ENCODE results near the gene NOTCH4. TPM values are rescaled to one million over a fixed set of nuclear protein-coding genes. Genes with fewer than 3 reads are reported as not detected.

The NOTCH4 gene
- total RNA-seq, 1 experiment from 2014 or later, result 5.7 TPM

- Mint-ChIP-seq H3K27me3 (ENCODE audit: unreplicated experiment) (no peaks in the 10 kb centered on the region), H3K4me3 (ENCODE audit: low read depth, unreplicated experiment) (peak overlapping the region; percentile 80), H3K27ac (ENCODE audit: unreplicated experiment) (peak overlapping the region; percentile 54), H3K4me1 (ENCODE audit: low read depth, unreplicated experiment) (peaks cover 43% of the 10 kb centered on the region), H3K36me3 (ENCODE audit: insufficient read depth, unreplicated experiment) (peaks cover 72% of the 10 kb centered on the region), H3K9me3 (ENCODE audit: low read depth, unreplicated experiment) (no peaks in the 10 kb centered on the region)
- no TSS peak for BruUV-seq (replicated peaks)
- intact Hi-C loops (cut with micrococcal nuclease; ENCODE audit: unreplicated experiment), result loop anchor here (10.0 kb wide), 1 partner anchor 247 kb away; the partner anchor contains the start of gene CFB
- CTCF ChIA-PET, result interaction anchor here (0.7 kb wide), 1 partner anchor 337 kb away, joined by 3 read pairs; no protein-coding TSS in a partner anchor
- TF ChIP-seq CTCF (IDR thresholded peaks at IDR 0.05; ENCODE audit: unreplicated experiment), result no peak
- no peak for DNase-seq
Measured at GRCh38 chr6:32191696-32192607, 31.9 kb downstream of the NOTCH4 start.

GRCh38 chr6:32190911-32191677 is 32.8 kb downstream of the NOTCH4 start:
- Mint-ChIP-seq H3K27ac (ENCODE audit: unreplicated experiment) (peak overlapping the region; percentile 54), H3K4me3 (ENCODE audit: low read depth, unreplicated experiment) (peak overlapping the region; percentile 80), H3K27me3 (ENCODE audit: unreplicated experiment) (no peaks in the 10 kb centered on the region), H3K4me1 (ENCODE audit: low read depth, unreplicated experiment) (peaks cover 34% of the 10 kb centered on the region), H3K36me3 (ENCODE audit: insufficient read depth, unreplicated experiment) (peaks cover 72% of the 10 kb centered on the region), H3K9me3 (ENCODE audit: low read depth, unreplicated experiment) (no peaks in the 10 kb centered on the region)
- intact Hi-C loops (cut with micrococcal nuclease; ENCODE audit: unreplicated experiment), result loop anchor here (10.0 kb wide), 1 partner anchor 246 kb away; the partner anchor contains the start of gene CFB
- DNase-seq, result no peak
- BruUV-seq (replicated peaks), result no TSS peak
- CTCF ChIA-PET, result interaction anchor here (1.0 to 1.8 kb wide), 2 partner anchors 14 to 81 kb away, joined by 5 to 8 read pairs; no protein-coding TSS in a partner anchor
- no peak for TF ChIP-seq CTCF (IDR thresholded peaks at IDR 0.05; ENCODE audit: unreplicated experiment)

GRCh38 chr6:32190054-32190851 is 33.6 kb downstream of the NOTCH4 start, which contains the start of gene PBX2:
Gene PBX2, minus strand, starts transcription at chr6:32190202. Its CDS starts 287 bp downstream, at chr6:32189915.
- no peak for TF ChIP-seq CTCF (IDR thresholded peaks at IDR 0.05; ENCODE audit: unreplicated experiment)
- Mint-ChIP-seq H3K27me3 (ENCODE audit: unreplicated experiment) (no peaks in the 10 kb centered on the region), H3K4me1 (ENCODE audit: low read depth, unreplicated experiment) (peaks cover 30% of the 10 kb centered on the region), H3K36me3 (ENCODE audit: insufficient read depth, unreplicated experiment) (peaks cover 71% of the 10 kb centered on the region), H3K9me3 (ENCODE audit: low read depth, unreplicated experiment) (no peaks in the 10 kb centered on the region), H3K4me3 (ENCODE audit: low read depth, unreplicated experiment) (peak within 1 kb of the TSS; percentile 80), H3K27ac (ENCODE audit: unreplicated experiment) (peak within 1 kb of the TSS; percentile 70)
- DNase-seq, result peak; percentile 92
- CTCF ChIA-PET, result interaction anchor here (0.6 to 1.8 kb wide), 9 partner anchors 11 to 1308 kb away, joined by 3 to 8 read pairs (median 5); partner anchors contain the start of gene NOTCH4
- BruUV-seq (replicated peaks), result TSS peak; percentile 92
- intact Hi-C loops (cut with micrococcal nuclease; ENCODE audit: unreplicated experiment), result loop anchor here (10.0 kb wide), 1 partner anchor 245 kb away; the partner anchor contains the start of gene CFB

Data from Calu3 (cell line).